HepG2 (cell line): ENCODE measurements around the gene ENO2. TPM values are rescaled to one million over a fixed set of nuclear protein-coding genes. Genes with fewer than 3 reads are reported as not detected.

Experiments
- ADNP ChIP-seq: sonication (generic); formaldehyde crosslinking; IDR thresholded peaks from 2 replicates; pipeline ENCODE4 v1.4.0; 2020; ENCODE audit warnings: missing genetic modification reagents
- AKAP8 ChIP-seq: sonication (generic); formaldehyde crosslinking; IDR thresholded peaks from 2 replicates; pipeline ENCODE4 v1.5.1; 2020; ENCODE audit warnings: mild to moderate bottlenecking, missing genetic modification reagents
- BRD4 ChIP-seq: sonication (generic); formaldehyde crosslinking; IDR thresholded peaks from 2 replicates; pipeline ENCODE4 v1.4.0; 2020; ENCODE audit warnings: missing genetic modification reagents
- E2F5 ChIP-seq: sonication (generic); formaldehyde crosslinking; conservative IDR thresholded peaks from 2 replicates; pipeline ENCODE4 v1.4.0; 2020; ENCODE audit warnings: missing genetic modification reagents
- FOXO1 ChIP-seq: sonication (generic); formaldehyde crosslinking; IDR thresholded peaks from 2 replicates; pipeline ENCODE4 v1.4.0; 2020; ENCODE audit warnings: missing genetic modification reagents
- HMG20B ChIP-seq: conservative IDR thresholded peaks from 2 replicates; pipeline ENCODE4 v1.6.1; 2016; ENCODE audit warnings: missing genetic modification reagents, missing compliant biosample characterization
- HNRNPUL1 ChIP-seq: fragments of 200-400 bp; formaldehyde crosslinking; IDR thresholded peaks from 2 replicates; pipeline ENCODE4 v1.6.1; 2017; ENCODE audit warnings: low read depth, mild to moderate bottlenecking, low read length, moderate library complexity
- ONECUT2 ChIP-seq: sonication (generic); formaldehyde crosslinking; IDR thresholded peaks from 2 replicates; pipeline ENCODE4 v1.4.0; 2020; ENCODE audit warnings: missing genetic modification reagents
- POLR2AphosphoS2 ChIP-seq: IDR thresholded peaks from 2 replicates; pipeline ENCODE4 v1.6.1; 2011; ENCODE audit warnings: low read depth, low read length, improper control_type of control experiment
- RFX5 ChIP-seq: IDR thresholded peaks from 2 replicates; pipeline ENCODE4 v1.6.1; 2011; ENCODE audit warnings: low read depth, low read length, improper control_type of control experiment
- THAP11 ChIP-seq: IDR thresholded peaks from 2 replicates; pipeline ENCODE4 v1.6.1; 2016; ENCODE audit warnings: missing biosample characterization, missing genetic modification reagents
- ZBTB44 ChIP-seq: sonication (generic); formaldehyde crosslinking; IDR thresholded peaks from 2 replicates; pipeline ENCODE4 v1.4.0; 2020; ENCODE audit warnings: missing genetic modification reagents
- ZFP37 ChIP-seq: sonication (generic); formaldehyde crosslinking; IDR thresholded peaks from 2 replicates; pipeline ENCODE4 v1.4.0; 2020; ENCODE audit warnings: missing genetic modification reagents, borderline replicate concordance
- ZIK1 ChIP-seq: sonication (generic); formaldehyde crosslinking; IDR thresholded peaks from 2 replicates; pipeline ENCODE4 v1.5.0; 2020; ENCODE audit warnings: mild to moderate bottlenecking, low read depth, missing genetic modification reagents, borderline replicate concordance
- ZNF12 ChIP-seq: sonication (generic); formaldehyde crosslinking; IDR thresholded peaks from 2 replicates; pipeline ENCODE4 v1.5.0; 2020; ENCODE audit warnings: missing genetic modification reagents
- ZNF230 ChIP-seq: sonication (generic); formaldehyde crosslinking; IDR thresholded peaks from 2 replicates; pipeline ENCODE4 v1.4.0; 2020; ENCODE audit warnings: mild to moderate bottlenecking, missing genetic modification reagents
- ZNF3 ChIP-seq: IDR thresholded peaks from 2 replicates; pipeline ENCODE4 v1.7.0; 2017; ENCODE audit warnings: inconsistent platforms
- ZNF382 ChIP-seq: sonication (generic); formaldehyde crosslinking; IDR thresholded peaks from 2 replicates; pipeline ENCODE4 v1.5.0; 2020; ENCODE audit warnings: missing genetic modification reagents, mild to moderate bottlenecking, borderline replicate concordance
- ZNF577 ChIP-seq: sonication (generic); formaldehyde crosslinking; IDR thresholded peaks from 2 replicates; pipeline ENCODE4 v1.4.0; 2020; ENCODE audit warnings: mild to moderate bottlenecking, low read depth, missing genetic modification reagents, borderline replicate concordance
- ZNF740 ChIP-seq: sonication (generic); formaldehyde crosslinking; IDR thresholded peaks from 2 replicates; pipeline ENCODE4 v1.4.0; 2020; ENCODE audit warnings: missing genetic modification reagents
- ZSCAN20 ChIP-seq: sonication (generic); formaldehyde crosslinking; IDR thresholded peaks from 2 replicates; pipeline ENCODE4 v1.4.0; 2020; ENCODE audit warnings: missing genetic modification reagents, mild to moderate bottlenecking, borderline replicate concordance
- ZUFSP ChIP-seq: sonication (generic); formaldehyde crosslinking; IDR thresholded peaks from 2 replicates; pipeline ENCODE4 v1.9.0; 2021; ENCODE audit warnings: missing genetic modification reagents, mild to moderate bottlenecking, borderline replicate concordance
- ZXDC ChIP-seq: sonication (generic); formaldehyde crosslinking; IDR thresholded peaks from 2 replicates; pipeline ENCODE4 v1.5.0; 2020; ENCODE audit warnings: mild to moderate bottlenecking, missing genetic modification reagents
- polyA plus RNA-seq, 8 experiments: library from polyadenylated mRNA; depleted of rRNA in 3 of 8; stranded (reverse) in 7 of 8; unstranded in 1 of 8; fragments of >200 nt; fragmentation: Illumina TruSeq in 4 of 8; extraction: Trizol in 4 of 8; gene quantifications; 2 replicates each; pipeline versions ENCODE4 v1.2.1 to v1.2.3, GENCODE V29; 2011 to 2016; ENCODE audit warnings: low read depth in 4 of 8, missing spikeins in 1 of 8, mixed read lengths in 1 of 8; ENCODE audit not compliant: insufficient read depth in 1 of 8
- total RNA-seq, 5 experiments: library from RNA; depleted of rRNA; stranded (reverse); fragments of >200 nt; fragmentation: Illumina TruSeq; extraction: Trizol; gene quantifications; 2 replicates each; pipeline ENCODE4 v1.2.3, GENCODE V29; 2016; ENCODE audit warnings: low read depth in 1 of 5

Gene ENO2
- total and polyA plus RNA-seq, 2 of the 13 experiments (the other 11 are each of a cell fraction or from before 2014, with no cell fraction given) = 19.3 to 136 TPM

- TF ChIP-seq RFX5 (0 out of 2 replicates have a peak, but pooled peaks have one; percentile 28), ZBTB44 (peak; percentile 68; the same call in 1 of the 2 replicates), ADNP (CRISPR knock-in tag) (no peak), BRD4 (CRISPR knock-in tag) (peak; percentile 72; the same call in 1 of the 2 replicates), POLR2AphosphoS2 (no peak; the same call in 1 of the 2 replicates), ONECUT2 (CRISPR knock-in tag) (no peak), ZNF577 (CRISPR knock-in tag) (no peak), ZFP37 (no peak), AKAP8 (CRISPR knock-in tag) (peak; percentile 98), ZNF3 (CRISPR knock-in tag) (no peak), HMG20B (CRISPR knock-in tag) (peak; percentile 51; the same call in 1 of the 2 replicates), ZXDC (no peak), ZSCAN20 (CRISPR knock-in tag) (no peak), HNRNPUL1 (0 out of 2 replicates have a peak, but pooled peaks have one; percentile 22), ZNF12 (CRISPR knock-in tag) (peak; percentile 80; the same call in 1 of the 2 replicates), ZUFSP (CRISPR knock-in tag) (no peak), ZNF382 (CRISPR knock-in tag) (no peak), E2F5 (CRISPR knock-in tag) (peak; percentile 85), ZNF230 (peak; percentile 93; the same call in 1 of the 2 replicates), ZIK1 (0 out of 2 replicates have a peak, but pooled peaks have one; percentile 67), FOXO1 (CRISPR knock-in tag) (peak; percentile 81), THAP11 (CRISPR knock-in tag) (peak; percentile 95), ZNF740 (CRISPR knock-in tag) (0 out of 2 replicates have a peak, but pooled peaks have one; percentile 41)
Observed at GRCh38 chr12:6937481-6938352, 23.3 kb downstream of the ENO2 start (continued).
